A172 (cell line): Measurements from ENCODE around the gene PLIN3. TPM values are rescaled to one million over a fixed set of nuclear protein-coding genes. Genes with fewer than 3 reads are reported as not detected.
"Not testable (repeated sequence)": the region's sequence is repeated elsewhere in the genome, so short reads cannot be mapped to it uniquely, and the experiment has no call there.

ENCODE experiments used
- DNase-seq: peaks from one replicate; pipeline ENCODE4 v3.0.0-alpha.2; 2015; ENCODE audit warnings: low spot score
- total RNA-seq: library from RNA; depleted of rRNA; stranded (reverse); fragments of >200 nt; shearing (Covaris generic); gene quantifications from 2 replicates; pipeline ENCODE4 v1.2.3, GENCODE V29; 2014; rRNA removed

Gene PLIN3
- total RNA-seq, 1 experiment from 2014 or later, result 175 TPM

DNA sequence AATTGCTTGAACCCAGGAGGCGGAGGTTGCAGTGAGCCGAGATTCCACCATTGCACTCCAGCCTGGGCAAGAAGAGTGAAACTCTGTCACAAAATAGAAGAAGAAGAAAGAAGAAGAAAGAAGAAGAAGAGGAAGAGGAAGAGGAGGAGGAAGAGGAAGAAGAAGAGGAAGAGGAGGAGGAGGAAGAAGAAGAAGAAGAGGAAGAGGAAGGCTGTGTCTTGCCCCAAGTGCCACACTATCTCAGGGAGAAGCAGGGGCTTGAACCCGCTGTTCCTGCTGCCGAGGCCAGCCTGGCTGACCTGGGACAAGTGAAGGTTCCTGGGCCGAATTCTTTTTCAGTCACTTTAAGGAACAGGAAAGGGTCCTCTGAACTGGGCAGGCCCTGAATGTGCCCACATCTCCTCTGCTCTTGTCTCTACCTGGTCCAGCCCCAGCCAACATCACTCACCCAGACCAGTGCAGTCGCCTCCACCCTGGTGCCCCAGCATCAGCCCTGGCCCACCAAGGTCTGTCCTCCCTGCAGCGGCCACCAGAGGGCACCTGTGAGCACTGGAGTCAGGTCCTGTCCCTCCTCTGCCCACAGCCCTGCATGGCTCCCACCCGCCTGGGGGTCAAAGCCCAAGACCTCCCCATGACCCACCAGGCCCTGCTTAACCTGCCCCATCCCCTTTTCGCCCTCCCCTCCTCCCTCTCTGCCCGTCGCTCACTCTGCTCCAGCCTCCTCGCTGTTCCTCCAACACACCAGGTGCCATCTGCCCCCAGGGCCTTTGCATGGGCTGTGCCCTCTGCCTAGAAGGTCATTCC, 55.9 kb downstream of the PLIN3 start:
- DNase-seq, result peak; percentile 55

DNA sequence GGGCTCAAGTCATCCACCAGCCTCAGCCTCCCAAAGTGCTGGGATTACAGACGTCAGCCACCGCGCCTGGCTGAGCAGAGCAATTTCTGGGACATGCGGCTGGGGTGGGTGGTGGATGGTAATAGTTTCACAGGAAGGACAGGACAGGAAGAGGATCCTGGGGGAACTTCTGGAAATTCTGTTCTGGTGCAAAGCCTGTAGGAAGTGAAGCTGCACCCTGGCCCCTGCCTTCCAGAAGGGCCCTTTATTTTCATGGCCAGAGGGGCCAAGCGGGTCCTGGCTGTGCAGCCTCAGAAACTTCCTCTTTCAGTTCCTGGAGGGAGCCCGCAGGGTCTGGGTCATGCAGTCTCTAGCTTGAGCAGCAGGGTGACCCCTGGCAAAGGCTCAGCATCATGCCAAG, 60.3 kb downstream of the PLIN3 start:
- DNase-seq, result no peak

DNA sequence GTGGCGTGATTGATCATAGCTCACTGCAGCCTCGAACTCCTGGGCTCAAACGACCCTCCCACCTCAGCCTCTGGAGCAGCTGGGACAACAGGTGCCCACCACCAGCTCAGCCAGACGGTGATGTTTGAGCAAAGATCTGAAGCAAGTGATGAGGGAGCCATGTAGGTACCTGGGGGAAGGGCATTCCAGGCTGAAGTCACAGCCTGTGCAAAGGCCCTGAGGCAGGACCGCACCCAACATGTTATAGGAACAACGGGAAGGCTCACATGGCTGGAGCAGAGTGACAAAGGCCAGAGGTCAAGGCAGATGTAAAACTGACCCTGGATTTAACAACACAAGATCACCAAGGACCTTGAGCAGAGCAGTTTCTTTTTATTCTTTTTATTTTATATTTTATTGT, 61.1 kb downstream of the PLIN3 start:
- DNase-seq, result no peak

DNA sequence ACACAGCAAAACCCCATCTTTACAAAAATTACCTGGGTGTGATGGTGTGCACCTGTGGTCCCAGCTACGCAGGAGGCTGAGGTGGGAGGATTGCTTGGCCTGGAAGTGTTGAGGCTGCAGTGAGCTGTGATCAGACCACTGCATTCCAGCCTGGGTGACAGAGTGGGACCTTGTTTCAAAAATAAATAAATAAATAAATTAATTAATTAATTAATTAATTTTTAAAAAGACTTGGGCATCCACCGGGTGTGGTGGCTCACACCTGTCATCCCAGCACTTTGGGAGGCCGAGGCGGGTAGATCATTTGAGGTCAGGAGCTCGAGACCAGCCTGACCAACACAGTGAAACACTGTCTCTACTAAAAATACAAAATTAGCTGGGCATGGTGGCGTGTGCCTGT, 62.3 kb downstream of the PLIN3 start:
- DNase-seq, result not testable (repeated sequence)

DNA sequence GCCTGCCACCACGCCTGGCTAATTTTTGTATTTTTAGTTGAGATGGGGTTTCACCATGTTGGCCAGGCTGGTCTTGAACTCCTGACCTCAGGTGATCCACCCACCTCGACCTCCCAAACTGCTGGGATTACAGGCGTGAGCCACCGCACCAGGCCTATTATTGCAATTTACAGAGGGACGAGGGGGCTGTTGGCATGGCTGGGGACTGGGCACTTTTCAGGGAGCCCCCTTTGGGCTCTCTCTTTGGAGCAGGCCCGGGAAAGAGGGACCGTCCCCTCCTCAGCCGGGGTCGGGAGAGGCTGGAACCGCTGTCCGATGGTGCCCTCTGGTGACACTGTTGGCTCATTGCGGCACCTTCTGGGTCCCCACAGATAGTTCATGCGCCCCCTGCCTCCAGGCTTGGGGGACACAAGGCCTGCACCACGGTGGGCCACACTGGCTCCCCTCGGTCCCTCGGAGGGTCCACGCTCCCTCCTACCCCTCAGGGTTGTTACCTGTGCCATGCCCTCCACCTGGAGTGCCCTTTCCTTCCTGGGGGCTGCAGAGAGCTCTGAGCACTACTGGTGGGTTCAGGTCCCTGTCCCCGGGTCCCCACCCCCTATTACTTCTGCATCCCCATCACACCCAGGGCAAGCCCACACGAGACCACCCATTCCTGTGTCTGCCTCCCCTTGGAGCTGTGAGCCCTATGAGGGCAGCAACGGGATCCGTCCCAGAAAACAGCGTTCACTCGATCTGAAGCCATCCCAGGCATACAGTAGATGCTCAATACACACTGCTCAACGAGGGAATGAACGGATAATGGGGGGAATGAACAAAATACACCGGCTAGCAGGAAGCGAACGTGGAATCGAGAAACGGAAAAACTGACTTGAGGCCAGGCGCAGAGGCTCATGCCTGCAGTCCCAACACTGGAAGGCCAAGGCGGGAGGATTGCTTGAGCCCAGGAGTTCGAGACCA, 63.5 kb downstream of the PLIN3 start:
- peak; percentile 58 for DNase-seq

DNA sequence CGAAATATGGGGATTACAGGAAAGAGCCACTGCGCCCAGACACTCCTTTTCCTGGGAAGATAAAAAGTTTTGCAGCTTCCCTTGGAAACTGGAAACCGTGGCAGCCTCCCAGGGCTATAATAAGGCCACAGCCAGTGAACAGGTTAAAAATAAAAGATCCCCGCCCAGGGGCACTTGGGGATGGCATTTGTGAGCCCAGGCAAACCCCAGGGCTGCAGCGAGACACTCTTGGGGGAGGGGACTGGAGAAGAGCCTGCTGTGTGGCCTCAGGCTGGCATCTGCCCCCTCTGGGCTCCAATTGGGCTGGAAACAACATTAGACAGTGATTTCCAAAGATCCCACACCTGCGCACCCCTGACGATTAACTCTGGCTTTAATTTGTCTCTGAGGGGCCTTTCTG, 64.8 kb downstream of the PLIN3 start:
- no peak for DNase-seq

DNA sequence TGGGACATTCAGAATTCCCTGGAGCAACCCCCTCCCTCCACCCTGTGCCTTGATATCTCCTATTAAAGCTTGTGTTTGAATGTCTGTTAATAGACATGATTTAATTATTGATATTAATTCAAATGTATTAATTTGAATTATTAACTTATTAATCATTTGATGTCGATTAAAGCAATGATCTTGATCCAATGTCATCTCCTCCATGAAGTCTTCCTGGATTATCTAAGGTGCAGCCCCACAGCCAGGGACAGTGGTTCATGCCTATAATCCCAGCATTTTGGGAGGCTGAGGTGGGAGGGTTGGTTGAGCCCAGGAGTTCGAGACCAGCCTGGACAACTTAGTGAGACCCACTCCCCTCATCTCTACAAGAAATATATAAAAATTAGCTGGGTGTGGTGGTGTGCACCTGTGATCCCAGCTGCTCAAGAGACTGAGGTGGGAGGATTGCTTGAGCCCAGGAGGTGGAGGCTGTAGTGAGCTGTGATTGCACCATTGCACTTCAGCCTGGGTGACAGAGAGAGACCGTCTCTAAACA, 66.3 kb downstream of the PLIN3 start:
- DNase-seq, result no peak

DNA sequence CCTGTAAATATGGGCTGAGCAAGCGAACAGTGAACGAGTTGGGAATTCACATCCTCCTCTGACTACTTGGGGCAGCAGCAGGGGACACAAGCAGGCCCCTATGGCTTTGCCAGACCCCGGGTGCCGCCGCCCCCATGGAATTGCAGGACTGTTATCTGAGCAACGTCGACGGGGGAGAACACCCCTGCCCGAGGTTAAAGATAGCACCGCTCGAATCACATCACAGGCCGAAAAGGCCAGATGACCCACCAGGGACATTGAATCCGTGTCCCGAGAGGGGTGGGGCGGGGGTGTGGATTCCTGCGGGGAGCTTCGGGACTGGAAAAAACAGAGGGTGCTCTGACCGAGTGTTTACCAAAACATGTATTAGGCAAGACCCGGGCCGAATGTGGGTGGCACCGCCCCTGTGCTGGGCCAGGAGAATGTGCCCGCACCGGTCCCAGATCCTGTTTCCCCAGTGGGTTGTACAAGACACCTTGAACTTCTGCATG, 66.8 kb downstream of the PLIN3 start:
- DNase-seq, result no peak

DNA sequence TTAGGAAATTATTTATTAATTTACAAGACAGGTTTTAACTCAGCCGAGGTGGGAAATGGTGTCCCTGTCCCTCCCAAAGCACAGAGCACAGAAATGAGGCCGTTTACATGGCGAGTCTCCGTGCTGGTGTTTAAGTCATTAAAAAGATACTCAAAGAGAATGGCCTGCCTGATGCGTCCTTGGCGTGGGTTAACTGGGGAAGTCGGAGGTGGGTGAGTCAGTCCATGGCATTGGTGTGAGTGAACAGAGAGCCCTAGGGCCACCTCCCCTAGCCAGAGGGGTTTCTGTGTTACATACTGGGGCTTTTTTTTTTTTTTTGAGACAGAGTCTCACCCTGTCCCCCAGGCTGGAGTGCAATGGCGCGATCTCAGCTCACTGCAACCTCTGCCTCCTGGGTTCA, 72.1 kb downstream of the PLIN3 start:
- DNase-seq, result no peak

DNA sequence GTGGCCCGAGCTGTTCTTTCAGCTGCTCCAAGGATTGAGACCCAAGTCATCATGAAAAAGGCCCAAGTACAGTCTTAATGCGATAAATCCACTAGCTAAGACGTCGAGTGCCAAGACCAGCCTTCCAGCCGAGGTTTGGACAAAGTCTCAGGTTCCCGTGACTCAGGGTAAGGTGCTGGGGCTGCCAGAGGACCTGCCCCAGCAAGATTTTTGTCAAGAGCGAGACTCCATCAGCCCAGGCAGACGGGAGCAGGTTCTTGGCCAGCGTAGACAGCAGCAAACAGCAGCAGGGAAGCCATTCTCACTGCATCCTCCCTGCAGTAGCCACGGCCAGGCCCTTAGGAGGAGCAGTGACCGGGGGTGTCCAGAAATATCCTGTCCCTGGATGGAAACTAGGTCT, 72.5 kb downstream of the PLIN3 start:
- DNase-seq, result no peak

DNA sequence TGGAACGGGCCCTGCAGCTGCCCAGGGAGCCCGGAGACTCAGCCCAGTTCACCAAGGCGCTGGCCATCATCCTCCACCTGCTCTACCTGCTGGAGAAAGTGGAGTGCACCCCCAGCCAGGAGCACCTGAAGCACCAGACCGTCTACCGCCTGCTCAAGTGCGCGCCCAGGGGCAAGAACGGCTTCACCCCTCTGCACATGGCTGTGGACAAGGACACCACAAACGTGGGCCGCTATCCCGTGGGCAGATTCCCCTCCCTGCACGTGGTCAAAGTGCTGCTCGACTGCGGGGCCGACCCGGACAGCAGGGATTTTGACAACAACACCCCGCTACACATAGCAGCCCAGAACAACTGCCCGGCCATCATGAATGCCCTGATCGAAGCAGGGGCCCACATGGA, 74.2 kb downstream of the PLIN3 start:
- not testable (repeated sequence) for DNase-seq

DNA sequence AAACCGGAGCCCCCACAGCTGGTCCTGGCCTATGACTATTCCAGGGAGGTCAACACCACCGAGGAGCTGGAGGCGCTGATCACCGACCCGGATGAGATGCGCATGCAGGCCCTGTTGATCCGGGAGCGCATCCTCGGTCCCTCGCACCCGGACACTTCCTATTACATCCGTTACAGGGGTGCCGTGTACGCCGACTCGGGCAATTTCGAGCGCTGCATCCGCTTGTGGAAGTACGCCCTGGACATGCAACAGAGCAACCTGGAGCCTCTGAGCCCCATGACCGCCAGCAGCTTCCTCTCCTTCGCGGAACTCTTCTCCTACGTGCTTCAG, 74.6 kb downstream of the PLIN3 start:
- DNase-seq, result not testable (repeated sequence)

DNA sequence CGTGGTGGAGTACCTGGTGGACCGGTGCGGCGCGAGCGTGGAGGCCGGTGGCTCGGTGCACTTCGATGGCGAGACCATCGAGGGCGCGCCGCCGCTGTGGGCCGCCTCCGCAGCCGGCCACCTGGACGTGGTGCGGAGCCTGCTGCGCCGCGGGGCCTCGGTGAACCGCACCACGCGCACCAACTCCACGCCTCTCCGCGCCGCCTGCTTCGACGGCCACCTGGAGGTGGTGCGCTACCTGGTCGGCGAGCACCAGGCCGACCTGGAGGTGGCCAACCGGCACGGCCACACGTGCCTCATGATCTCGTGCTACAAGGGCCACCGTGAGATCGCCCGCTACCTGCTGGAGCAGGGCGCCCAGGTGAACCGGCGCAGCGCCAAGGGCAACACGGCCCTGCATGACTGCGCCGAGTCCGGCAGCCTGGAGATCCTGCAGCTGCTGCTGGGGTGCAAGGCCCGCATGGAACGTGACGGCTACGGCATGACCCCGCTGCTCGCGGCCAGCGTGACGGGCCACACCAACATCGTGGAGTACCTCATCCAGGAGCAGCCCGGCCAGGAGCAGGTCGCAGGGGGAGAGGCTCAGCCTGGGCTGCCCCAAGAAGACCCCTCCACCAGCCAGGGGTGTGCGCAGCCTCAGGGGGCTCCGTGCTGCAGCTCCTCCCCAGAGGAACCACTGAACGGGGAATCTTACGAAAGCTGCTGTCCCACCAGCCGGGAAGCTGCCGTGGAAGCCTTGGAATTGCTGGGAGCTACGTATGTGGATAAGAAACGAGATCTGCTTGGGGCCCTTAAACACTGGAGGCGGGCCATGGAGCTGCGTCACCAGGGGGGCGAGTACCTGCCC, 75.2 kb downstream of the PLIN3 start:
- DNase-seq, result not testable (repeated sequence)

DNA sequence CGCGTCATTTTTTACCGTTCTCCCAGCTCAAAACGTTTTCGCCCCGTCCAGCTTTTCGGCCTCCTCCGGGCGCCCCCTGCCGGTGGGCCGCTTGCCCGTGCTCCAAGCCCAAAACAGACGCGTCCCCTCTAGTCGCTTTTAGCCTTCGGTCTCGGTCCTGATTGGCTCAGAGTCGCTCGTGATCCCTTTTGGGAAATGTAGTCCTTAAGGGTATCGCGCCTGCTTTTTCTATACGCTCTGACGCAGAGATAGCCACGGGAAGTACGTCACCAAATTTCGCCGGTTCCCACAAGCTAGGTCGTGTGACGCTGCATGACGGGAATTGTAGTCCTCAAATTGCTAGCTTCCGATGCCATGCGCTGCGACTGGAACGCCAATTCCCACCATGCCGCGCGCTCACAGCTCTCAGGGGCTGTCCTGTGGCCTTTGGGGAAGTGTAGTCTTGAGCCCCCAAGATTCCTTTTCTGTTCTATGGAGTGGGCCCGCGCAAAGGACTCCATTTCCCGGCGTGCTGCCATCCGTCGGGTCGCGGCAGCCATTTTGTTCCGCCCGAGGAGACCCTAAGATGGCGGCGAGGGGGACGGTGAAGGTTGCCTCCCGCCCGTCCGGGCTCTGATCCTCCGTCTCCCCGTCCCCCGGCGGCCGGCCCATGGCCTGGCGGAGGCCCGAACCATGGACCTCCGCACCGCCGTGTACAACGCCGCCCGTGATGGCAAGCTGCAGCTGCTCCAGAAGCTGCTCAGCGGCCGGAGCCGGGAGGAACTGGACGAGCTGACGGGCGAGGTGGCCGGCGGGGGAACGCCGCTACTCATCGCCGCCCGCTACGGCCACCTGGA, 76.1 kb downstream of the PLIN3 start, which contains the start of gene FEM1A:
TSS of gene FEM1A (plus strand) at position 552 of the 836 bp plus-strand sequence. CDS start at position 673, 121 bp downstream.
- DNase-seq, result peak; percentile 100

Other genes with a start within 250 kb of the PLIN3 start
- gene TNFAIP8L1, start 228.2 kb downstream of the PLIN3 start, total RNA-seq, result 7.5 and 9.5 TPM in 2 replicates
- 200 and 211 TPM in 2 replicates for gene MYDGF, start 197.3 kb downstream of the PLIN3 start, total RNA-seq
- gene DPP9, start 143.8 kb downstream of the PLIN3 start, total RNA-seq, result 81.8 and 93.3 TPM in 2 replicates
- 10.7 and 11.6 TPM in 2 replicates for gene FEM1A, start 75.9 kb downstream of the PLIN3 start, total RNA-seq
- gene TICAM1, start 36.0 kb downstream of the PLIN3 start, total RNA-seq, result 1.4 and 2.9 TPM in 2 replicates
- not detected in 2 replicates for gene ARRDC5, start 35.2 kb upstream of the PLIN3 start, total RNA-seq
- gene UHRF1, start 41.8 kb upstream of the PLIN3 start, total RNA-seq, result 110 and 118 TPM in 2 replicates
- gene KDM4B, start 101.4 kb upstream of the PLIN3 start, total RNA-seq, result 13.4 and 16.4 TPM in 2 replicates